Panc1 (cell line): Measurements from ENCODE around the gene NPHP4. TPM values are rescaled to one million over a fixed set of nuclear protein-coding genes. Genes with fewer than 3 reads are reported as not detected.
A peak's percentile ranks its signal among the peaks of the same experiment; 100 is the strongest.

ENCODE experiments used
- ATAC-seq: fragments of 200-7000 bp; cut with Tn5 transposase; 2 replicates; pipeline ENCODE4 v1.9.1; 2020; ENCODE audit warnings: mild to moderate bottlenecking, moderate library complexity
- BruUV-seq: library from RNA; stranded (reverse); fragments of 400-500 nt; replicated peaks from 2 replicates; lab custom pipeline; 2021; lab: Mats Ljungman, UMichigan
- CTCF ChIA-PET: fragments of 300-600 bp; sonication (Branson Sonifier 250); formaldehyde crosslinking; loops from one replicate; lab custom pipeline; 2022; ENCODE audit warnings: antibody characterized with exemption; lab: Charles Lee
- POLR2A ChIA-PET: fragments of 300-600 bp; sonication (Branson Sonifier 250); formaldehyde crosslinking; loops from one replicate; lab custom pipeline; 2022; ENCODE audit warnings: antibody characterized with exemption; lab: Charles Lee
- DNase-seq: peaks from one replicate; pipeline ENCODE4 v3.0.0-alpha.2; 2010; ENCODE audit warnings: low read depth, low spot score
- H3K27ac ChIP-seq: 2 replicates; pipeline ENCODE4 v1.5.1; 2011; ENCODE audit warnings: mild to moderate bottlenecking, low read length, inconsistent platforms
- H3K27me3 ChIP-seq: fragments of 200-500 bp; sonication (Bioruptor generic); 2 replicates; pipeline ENCODE4 v1.6.0; 2014; ENCODE audit warnings: low read length, inconsistent platforms; ENCODE audit not compliant: control insufficient read depth, insufficient read depth
- H3K36me3 ChIP-seq: fragments of 200-500 bp; sonication (Bioruptor generic); 2 replicates; pipeline ENCODE4 v1.5.1; 2014; ENCODE audit warnings: inconsistent platforms, mild to moderate bottlenecking, low read length, moderate library complexity; ENCODE audit not compliant: control insufficient read depth, insufficient read depth
- H3K4me1 ChIP-seq: 2 replicates; pipeline ENCODE4 v1.5.1; 2011; ENCODE audit warnings: inconsistent platforms, mild to moderate bottlenecking, low read length, moderate library complexity; ENCODE audit not compliant: control insufficient read depth, insufficient read depth
- H3K4me3 ChIP-seq, 2 experiments: 2 replicates each; pipeline ENCODE4 v1.5.1; 2011 to 2012; ENCODE audit warnings: low read depth in 2 of 2, low read length in 2 of 2, mild to moderate bottlenecking in 2 of 2, inconsistent platforms in 1 of 2, moderate library complexity in 1 of 2
- H3K9me3 ChIP-seq: fragments of 200-500 bp; sonication (Bioruptor generic); 2 replicates; pipeline ENCODE4 v1.5.1; 2014; ENCODE audit warnings: low read depth, mild to moderate bottlenecking, inconsistent platforms, low read length, moderate library complexity; ENCODE audit not compliant: control insufficient read depth, insufficient read depth
- POLR2AphosphoS5 ChIP-seq: IDR thresholded peaks from 2 replicates; pipeline ENCODE4 v1.6.1; 2012; ENCODE audit warnings: mild to moderate bottlenecking, low read depth, low read length, moderate library complexity
- SIN3A ChIP-seq: IDR thresholded peaks from 2 replicates; pipeline ENCODE4 v1.6.1; 2012; ENCODE audit warnings: low read depth, mild to moderate bottlenecking, low read length, moderate library complexity, borderline replicate concordance; ENCODE audit not compliant: insufficient read depth
- TCF7L2 ChIP-seq: IDR thresholded peaks from 2 replicates; pipeline ENCODE4 v1.6.1; 2011; ENCODE audit warnings: mild to moderate bottlenecking, low read depth, low read length, inconsistent platforms
- in situ Hi-C: cut with HindIII; loops from 2 replicates; pipeline ENCODE4 v1.10.0; 2016; ENCODE audit warnings: low sequenced_read_pairs, low pct_unique_long_range_greater_than_20kb
- intact Hi-C: fragments of 100-400 bp; cut with micrococcal nuclease; formaldehyde crosslinking; loops from one replicate; pipeline ENCODE4 v1.10.0; 2022; ENCODE audit not compliant: unreplicated experiment
- total RNA-seq: library from RNA; stranded (reverse); gene quantifications from one replicate; pipeline ENCODE4 v1.2.1, GENCODE V29; 2021; ENCODE audit not compliant: unreplicated experiment
- TF ChIP-seq, protein P1 (sequence below): fragments of 450-650 bp; IDR thresholded peaks from 2 replicates; pipeline ENCODE4 v1.5.1; 2017; ENCODE audit warnings: mild to moderate bottlenecking
- TF ChIP-seq, protein P2 (sequence below), 2 experiments: IDR thresholded peaks; 2 replicates each; pipeline ENCODE4 v1.6.1; 2011 to 2012; ENCODE audit warnings: low read depth in 2 of 2, control low read depth in 1 of 2, low read length in 1 of 2, mild to moderate bottlenecking in 1 of 2, moderate library complexity in 1 of 2; ENCODE audit not compliant: insufficient read depth in 1 of 2

Gene NPHP4
- total RNA-seq, 1 experiment from 2014 or later, result 20.1 TPM

DNA sequence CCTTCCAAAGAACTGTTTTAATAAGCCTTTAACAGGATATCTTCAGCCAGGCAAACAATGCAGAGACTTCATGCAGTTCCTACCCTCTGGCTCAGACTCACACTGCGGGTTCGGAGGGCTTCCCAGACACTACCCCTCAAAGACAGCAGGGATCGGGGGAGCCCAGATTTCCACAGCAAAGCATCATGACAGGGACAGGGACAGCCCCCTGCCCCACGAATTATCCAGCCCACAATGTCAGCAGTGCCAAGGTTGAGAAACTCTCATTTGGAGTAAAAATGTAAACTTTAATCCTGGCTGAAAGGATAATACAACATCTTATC, 20.1 kb downstream of the NPHP4 start:
- in situ Hi-C loops (no loop called here), intact Hi-C loops (loop anchor here (10.0 kb wide), 1 partner anchor 457 kb away; no protein-coding TSS in a partner anchor)
- BruUV-seq, result no TSS peak
- Histone ChIP-seq H3K36me3 (peaks cover 2% of the 10 kb centered on the region), H3K4me3 (no peak overlapping the region), H3K27ac (no peak overlapping the region), H3K9me3 (no peaks in the 10 kb centered on the region), H3K4me1 (no peaks in the 10 kb centered on the region), H3K27me3 (no peaks in the 10 kb centered on the region)
- DNase-seq (no peak), ATAC-seq (no peak)
- ChIA-PET POLR2A (no interaction called here), CTCF (no interaction called here)
- no peak for TF ChIP-seq TCF7L2
- TF ChIP-seq, protein P1, sequence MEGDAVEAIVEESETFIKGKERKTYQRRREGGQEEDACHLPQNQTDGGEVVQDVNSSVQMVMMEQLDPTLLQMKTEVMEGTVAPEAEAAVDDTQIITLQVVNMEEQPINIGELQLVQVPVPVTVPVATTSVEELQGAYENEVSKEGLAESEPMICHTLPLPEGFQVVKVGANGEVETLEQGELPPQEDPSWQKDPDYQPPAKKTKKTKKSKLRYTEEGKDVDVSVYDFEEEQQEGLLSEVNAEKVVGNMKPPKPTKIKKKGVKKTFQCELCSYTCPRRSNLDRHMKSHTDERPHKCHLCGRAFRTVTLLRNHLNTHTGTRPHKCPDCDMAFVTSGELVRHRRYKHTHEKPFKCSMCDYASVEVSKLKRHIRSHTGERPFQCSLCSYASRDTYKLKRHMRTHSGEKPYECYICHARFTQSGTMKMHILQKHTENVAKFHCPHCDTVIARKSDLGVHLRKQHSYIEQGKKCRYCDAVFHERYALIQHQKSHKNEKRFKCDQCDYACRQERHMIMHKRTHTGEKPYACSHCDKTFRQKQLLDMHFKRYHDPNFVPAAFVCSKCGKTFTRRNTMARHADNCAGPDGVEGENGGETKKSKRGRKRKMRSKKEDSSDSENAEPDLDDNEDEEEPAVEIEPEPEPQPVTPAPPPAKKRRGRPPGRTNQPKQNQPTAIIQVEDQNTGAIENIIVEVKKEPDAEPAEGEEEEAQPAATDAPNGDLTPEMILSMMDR, result no peak
- TF ChIP-seq POLR2AphosphoS5, result no peak
- TF ChIP-seq SIN3A, result no peak
- TF ChIP-seq, protein P2, sequence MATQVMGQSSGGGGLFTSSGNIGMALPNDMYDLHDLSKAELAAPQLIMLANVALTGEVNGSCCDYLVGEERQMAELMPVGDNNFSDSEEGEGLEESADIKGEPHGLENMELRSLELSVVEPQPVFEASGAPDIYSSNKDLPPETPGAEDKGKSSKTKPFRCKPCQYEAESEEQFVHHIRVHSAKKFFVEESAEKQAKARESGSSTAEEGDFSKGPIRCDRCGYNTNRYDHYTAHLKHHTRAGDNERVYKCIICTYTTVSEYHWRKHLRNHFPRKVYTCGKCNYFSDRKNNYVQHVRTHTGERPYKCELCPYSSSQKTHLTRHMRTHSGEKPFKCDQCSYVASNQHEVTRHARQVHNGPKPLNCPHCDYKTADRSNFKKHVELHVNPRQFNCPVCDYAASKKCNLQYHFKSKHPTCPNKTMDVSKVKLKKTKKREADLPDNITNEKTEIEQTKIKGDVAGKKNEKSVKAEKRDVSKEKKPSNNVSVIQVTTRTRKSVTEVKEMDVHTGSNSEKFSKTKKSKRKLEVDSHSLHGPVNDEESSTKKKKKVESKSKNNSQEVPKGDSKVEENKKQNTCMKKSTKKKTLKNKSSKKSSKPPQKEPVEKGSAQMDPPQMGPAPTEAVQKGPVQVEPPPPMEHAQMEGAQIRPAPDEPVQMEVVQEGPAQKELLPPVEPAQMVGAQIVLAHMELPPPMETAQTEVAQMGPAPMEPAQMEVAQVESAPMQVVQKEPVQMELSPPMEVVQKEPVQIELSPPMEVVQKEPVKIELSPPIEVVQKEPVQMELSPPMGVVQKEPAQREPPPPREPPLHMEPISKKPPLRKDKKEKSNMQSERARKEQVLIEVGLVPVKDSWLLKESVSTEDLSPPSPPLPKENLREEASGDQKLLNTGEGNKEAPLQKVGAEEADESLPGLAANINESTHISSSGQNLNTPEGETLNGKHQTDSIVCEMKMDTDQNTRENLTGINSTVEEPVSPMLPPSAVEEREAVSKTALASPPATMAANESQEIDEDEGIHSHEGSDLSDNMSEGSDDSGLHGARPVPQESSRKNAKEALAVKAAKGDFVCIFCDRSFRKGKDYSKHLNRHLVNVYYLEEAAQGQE (IDR thresholded peaks at IDR 0.05; ENCODE audit: insufficient read depth in 1 of 2, low read depth in 2 of 2, low read length in 1 of 2), result no peak

DNA sequence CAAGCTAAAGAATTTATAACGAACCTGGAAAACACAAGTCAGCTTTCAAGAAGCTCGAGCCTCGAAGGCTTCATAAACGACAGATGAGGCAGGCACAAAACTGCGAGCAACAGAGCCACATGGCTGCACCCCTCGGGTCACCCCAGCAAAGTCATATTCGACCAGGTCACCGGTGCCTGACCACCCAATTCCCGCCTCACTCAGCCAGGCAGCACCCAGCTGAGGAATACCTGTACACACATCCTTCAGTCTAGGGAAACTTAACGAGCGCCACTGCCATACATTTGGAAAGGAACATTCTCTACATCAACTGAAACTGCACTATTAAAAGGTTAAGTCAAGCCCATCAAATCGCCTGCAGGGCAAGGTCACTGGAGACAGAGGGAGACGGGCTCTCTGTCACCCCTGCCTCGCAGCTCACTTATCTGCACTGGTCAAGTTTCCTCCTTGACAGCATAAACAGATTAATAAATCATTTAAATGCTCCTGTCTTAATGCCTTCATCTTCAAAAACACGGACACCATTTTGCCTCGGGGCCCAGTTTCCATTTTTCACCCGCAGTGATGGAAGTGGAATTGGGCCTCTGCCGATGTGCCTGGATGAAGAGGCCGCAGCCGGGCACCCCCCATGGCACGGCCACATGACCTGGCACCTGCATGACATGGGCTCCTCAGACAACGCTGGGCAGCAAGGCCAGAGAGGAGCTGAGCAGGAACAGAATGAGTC, 20.6 kb downstream of the NPHP4 start:
- no peaks in the 10 kb centered on the region for H3K9me3 ChIP-seq
- TF ChIP-seq TCF7L2 (no peak), POLR2AphosphoS5 (no peak), SIN3A (no peak)
- TF ChIP-seq, protein P2 (IDR thresholded peaks at IDR 0.05; ENCODE audit: insufficient read depth in 1 of 2, low read depth in 2 of 2, low read length in 1 of 2), result no peak
- TF ChIP-seq, protein P1, result no peak
- BruUV-seq, result no TSS peak
- DNase-seq (no peak), ATAC-seq (0 out of 2 replicates have a peak, but pooled peaks have one; percentile 33)
- no peaks in the 10 kb centered on the region for H3K4me1 ChIP-seq
- CTCF ChIA-PET, result no interaction called here
- no peaks in the 10 kb centered on the region for H3K27me3 ChIP-seq
- peaks cover 2% of the 10 kb centered on the region for H3K36me3 ChIP-seq
- intact Hi-C loops (loop anchor here (10.0 kb wide), 1 partner anchor 457 kb away; no protein-coding TSS in a partner anchor), in situ Hi-C loops (no loop called here)
- POLR2A ChIA-PET, result no interaction called here
- no peak overlapping the region for H3K4me3 ChIP-seq
- no peak overlapping the region for H3K27ac ChIP-seq
